ENCODE measurements around the gene ABTB1. TPM values are rescaled to one million over a fixed set of nuclear protein-coding genes. Genes with fewer than 3 reads are reported as not detected.

ABTB1 gene
- total RNA-seq, 2 donors from 2014 or later = 16.9 to 18.3 TPM

GRCh38 chr3:127670761-127671522 lies 1.8 kb upstream of the ABTB1 start:
- Mint-ChIP-seq H3K4me3 (peak overlapping the region; percentile 92), H3K27me3 (no peaks in the 10 kb centered on the region), H3K36me3 (no peaks in the 10 kb centered on the region), H3K9me3 (no peaks in the 10 kb centered on the region), H3K4me1 (ENCODE audit: low read depth in 2 of 2) (peaks cover 24 to 25% of the 10 kb centered on the region in 2 donors), H3K27ac (peak overlapping the region in 1 of 2 donors; percentile 43)
- ATAC-seq = no peak
- DNase-seq (ENCODE audit: low spot score) = no peak

GRCh38 chr3:127671523-127672428 lies 976 bp upstream of the ABTB1 start:
- Mint-ChIP-seq H3K9me3 (no peaks in the 10 kb centered on the region), H3K4me1 (ENCODE audit: low read depth in 2 of 2) (peaks cover 25 to 28% of the 10 kb centered on the region in 2 donors), H3K27me3 (no peaks in the 10 kb centered on the region), H3K27ac (peak overlapping the region; percentile 92 to 93), H3K4me3 (peak overlapping the region; percentile 92), H3K36me3 (no peaks in the 10 kb centered on the region)
- no peak for DNase-seq (ENCODE audit: low spot score)
- ATAC-seq = peak in 1 of 2 donors; percentile 18

DNA sequence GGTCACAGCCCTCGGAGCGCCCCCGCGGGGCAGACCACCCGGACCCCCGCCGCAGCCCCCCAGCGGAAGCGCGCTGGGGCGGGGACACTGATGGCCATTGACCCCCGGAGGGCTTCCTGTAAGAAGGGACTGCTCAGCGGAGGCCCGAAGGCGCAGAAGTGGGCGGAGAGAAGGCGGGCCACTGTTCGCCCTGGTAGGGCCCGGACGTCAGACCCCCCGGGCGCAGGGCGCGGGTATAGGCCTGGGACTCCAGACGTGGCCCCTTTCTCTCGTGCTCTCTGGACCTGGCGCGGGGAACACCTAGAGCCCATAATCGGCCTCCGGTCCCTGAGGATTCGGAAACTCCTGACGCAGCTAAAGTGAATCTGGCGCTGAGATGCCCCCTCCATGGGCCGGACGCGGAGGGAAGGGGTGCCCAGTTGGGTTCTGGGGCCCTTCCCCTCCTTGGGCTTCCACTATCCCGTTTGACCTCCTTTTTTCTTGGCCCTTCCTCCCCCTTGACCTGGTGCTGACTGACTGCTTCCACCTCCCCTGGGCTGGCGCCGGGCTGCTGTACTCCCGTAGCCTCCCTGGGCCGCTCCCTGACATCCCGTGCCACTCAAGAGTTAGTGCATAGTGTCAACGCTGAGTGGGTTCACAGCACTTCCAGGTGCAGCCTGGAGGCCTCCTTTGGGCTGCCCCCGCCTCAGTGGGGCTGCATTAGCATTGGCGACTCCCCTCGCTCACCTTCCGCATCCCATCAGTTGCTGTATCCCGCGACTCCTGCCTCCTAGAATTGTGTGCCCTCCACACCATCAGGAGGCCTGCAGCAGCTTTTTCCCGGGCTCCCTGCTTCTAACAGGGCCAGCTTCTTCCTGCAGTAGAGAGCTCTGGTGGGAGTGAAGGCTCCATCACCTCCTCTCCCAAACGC lies 694 bp downstream of the ABTB1 start:
- Mint-ChIP-seq H3K27ac (peak overlapping the region; percentile 57 to 82), H3K9me3 (no peaks in the 10 kb centered on the region), H3K36me3 (no peaks in the 10 kb centered on the region), H3K27me3 (no peaks in the 10 kb centered on the region), H3K4me3 (peak overlapping the region; percentile 82), H3K4me1 (ENCODE audit: low read depth in 2 of 2) (peaks cover 25 to 28% of the 10 kb centered on the region in 2 donors)
- ATAC-seq = peak; percentile 77 to 79
- DNase-seq (ENCODE audit: low spot score) = peak; percentile 83

- no peak for ATAC-seq
- H3K4me1 Mint-ChIP-seq (ENCODE audit: low read depth in 2 of 2) = peaks cover 25 to 28% of the 10 kb centered on the region in 2 donors
- DNase-seq (ENCODE audit: low spot score) = no peak
Measured at GRCh38 chr3:127674101-127674721, 1.5 kb downstream of the ABTB1 start.

DNA sequence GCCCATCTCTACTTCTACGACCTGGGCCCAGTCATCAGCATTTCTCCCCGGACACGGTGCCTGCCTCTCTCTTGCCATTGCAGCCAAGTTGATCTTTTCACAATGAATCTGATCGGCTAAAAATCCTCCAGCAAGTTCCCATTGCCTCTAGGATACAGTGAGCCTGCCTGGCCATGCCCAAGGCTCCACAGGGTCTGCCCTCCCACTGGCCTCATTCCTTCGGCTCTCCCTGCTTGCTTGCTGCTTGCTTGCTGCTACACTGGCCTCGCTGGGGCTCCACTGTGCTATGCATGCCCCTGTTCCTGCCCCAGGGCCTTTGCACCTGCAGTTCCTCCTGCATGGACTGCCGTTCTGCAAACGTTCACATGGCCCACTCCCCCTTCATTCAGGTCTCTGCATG lies 2.0 kb downstream of the ABTB1 start:
- ATAC-seq (no peak), DNase-seq (ENCODE audit: low spot score) (no peak)
- peak overlapping the region; percentile 82 for H3K4me3 Mint-ChIP-seq
- peak overlapping the region; percentile 69 to 82 for H3K27ac Mint-ChIP-seq
- H3K36me3 Mint-ChIP-seq = no peaks in the 10 kb centered on the region
- no peaks in the 10 kb centered on the region for H3K27me3 Mint-ChIP-seq
- H3K9me3 Mint-ChIP-seq = no peaks in the 10 kb centered on the region
- peaks cover 25 to 28% of the 10 kb centered on the region in 2 donors for H3K4me1 Mint-ChIP-seq (ENCODE audit: low read depth in 2 of 2)

More at GRCh38 chr3:127674101-127674721, 1.5 kb downstream of the ABTB1 start:
- Mint-ChIP-seq H3K4me3 (peak overlapping the region; percentile 82), H3K9me3 (no peaks in the 10 kb centered on the region), H3K27me3 (no peaks in the 10 kb centered on the region), H3K36me3 (no peaks in the 10 kb centered on the region), H3K27ac (peak overlapping the region; percentile 69 to 82)

DNA sequence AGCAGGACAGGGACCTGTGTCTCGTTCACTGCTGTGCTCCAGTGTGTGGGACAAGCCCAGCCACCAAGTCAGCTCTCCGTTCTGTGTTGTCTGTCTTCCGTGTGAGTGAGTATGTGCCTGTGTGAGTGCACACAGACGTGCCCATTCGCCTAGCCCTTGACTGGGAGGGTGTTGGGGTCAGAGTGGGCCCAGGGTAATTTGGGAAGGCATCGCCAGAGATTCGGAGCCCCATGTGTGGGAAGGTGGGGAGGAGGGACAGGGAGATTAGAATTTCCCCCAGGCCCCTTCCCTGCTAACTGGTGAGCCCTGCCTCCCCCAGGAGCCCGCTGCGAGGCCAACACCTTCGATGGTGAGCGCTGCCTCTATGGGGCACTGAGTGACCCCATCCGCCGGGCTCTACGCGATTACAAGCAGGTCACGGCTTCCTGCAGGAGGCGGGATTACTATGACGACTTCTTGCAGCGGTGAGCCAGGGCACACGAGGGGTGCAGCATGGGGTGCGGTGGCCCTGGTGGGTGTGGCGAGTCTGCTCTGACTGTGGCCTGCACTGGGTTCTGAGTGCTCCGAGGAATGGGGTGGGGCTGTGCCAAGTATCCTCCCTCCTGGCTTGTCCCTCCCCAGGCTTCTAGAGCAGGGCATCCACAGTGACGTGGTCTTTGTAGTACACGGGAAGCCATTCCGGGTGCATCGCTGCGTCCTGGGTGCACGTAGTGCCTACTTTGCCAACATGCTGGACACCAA lies 3.1 kb downstream of the ABTB1 start:
- Mint-ChIP-seq H3K27ac (no peak overlapping the region), H3K9me3 (no peaks in the 10 kb centered on the region), H3K4me1 (ENCODE audit: low read depth in 2 of 2) (peaks cover 25 to 28% of the 10 kb centered on the region in 2 donors), H3K4me3 (no peak overlapping the region), H3K27me3 (no peaks in the 10 kb centered on the region), H3K36me3 (no peaks in the 10 kb centered on the region)
- ATAC-seq = no peak
- no peak for DNase-seq (ENCODE audit: low spot score)

DNA sequence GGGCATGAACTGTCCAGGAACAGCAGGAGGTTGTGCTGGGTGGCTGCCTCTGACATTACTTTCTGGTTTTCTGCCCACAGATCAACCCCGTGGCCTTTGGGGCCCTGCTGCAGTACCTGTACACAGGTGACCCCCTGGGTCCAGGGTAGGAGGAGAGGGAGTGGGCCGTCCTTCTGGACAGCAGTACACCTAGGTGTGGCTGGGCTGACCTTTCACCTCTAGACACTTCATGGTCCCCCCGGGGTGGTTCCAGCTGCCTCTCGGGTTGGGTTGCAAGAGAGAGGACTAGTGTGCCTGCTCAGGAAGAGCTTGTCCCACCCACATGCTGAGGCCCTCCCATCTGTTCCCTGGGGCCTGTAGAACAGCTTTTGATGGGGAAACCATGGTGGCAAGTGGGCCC lies 3.7 kb downstream of the ABTB1 start:
- H3K4me1 Mint-ChIP-seq (ENCODE audit: low read depth in 2 of 2) = peaks cover 25 to 26% of the 10 kb centered on the region in 2 donors
- H3K27me3 Mint-ChIP-seq = no peaks in the 10 kb centered on the region
- no peak for DNase-seq (ENCODE audit: low spot score)
- H3K4me3 Mint-ChIP-seq = no peak overlapping the region
- H3K27ac Mint-ChIP-seq = no peak overlapping the region
- H3K9me3 Mint-ChIP-seq = no peaks in the 10 kb centered on the region
- H3K36me3 Mint-ChIP-seq = no peaks in the 10 kb centered on the region
- no peak for ATAC-seq

GRCh38 chr3:127676921-127677351 lies 4.2 kb downstream of the ABTB1 start:
- peak; percentile 35 for DNase-seq (ENCODE audit: low spot score)
- Mint-ChIP-seq H3K36me3 (no peaks in the 10 kb centered on the region), H3K4me3 (no peak overlapping the region), H3K4me1 (ENCODE audit: low read depth in 2 of 2) (peaks cover 22 to 23% of the 10 kb centered on the region in 2 donors), H3K27me3 (no peaks in the 10 kb centered on the region), H3K27ac (no peak overlapping the region), H3K9me3 (no peaks in the 10 kb centered on the region)
- no peak for ATAC-seq

GRCh38 chr3:127677541-127678314 lies 5.0 kb downstream of the ABTB1 start:
- Mint-ChIP-seq H3K4me3 (no peak overlapping the region), H3K27ac (no peak overlapping the region), H3K27me3 (no peaks in the 10 kb centered on the region), H3K4me1 (ENCODE audit: low read depth in 2 of 2) (peaks cover 20 to 22% of the 10 kb centered on the region in 2 donors), H3K36me3 (no peaks in the 10 kb centered on the region), H3K9me3 (no peaks in the 10 kb centered on the region)
- ATAC-seq (no peak), DNase-seq (ENCODE audit: low spot score) (peak; percentile 32)

- H3K27ac Mint-ChIP-seq = no peak overlapping the region
- ATAC-seq (no peak), DNase-seq (ENCODE audit: low spot score) (no peak)
- H3K4me3 Mint-ChIP-seq = no peak overlapping the region
- no peaks in the 10 kb centered on the region for H3K9me3 Mint-ChIP-seq
- H3K4me1 Mint-ChIP-seq (ENCODE audit: low read depth in 2 of 2) = peaks cover 20 to 22% of the 10 kb centered on the region in 2 donors
- no peaks in the 10 kb centered on the region for H3K27me3 Mint-ChIP-seq
- H3K36me3 Mint-ChIP-seq = no peaks in the 10 kb centered on the region
Measured at GRCh38 chr3:127678315-127678599, 5.5 kb downstream of the ABTB1 start.

DNA sequence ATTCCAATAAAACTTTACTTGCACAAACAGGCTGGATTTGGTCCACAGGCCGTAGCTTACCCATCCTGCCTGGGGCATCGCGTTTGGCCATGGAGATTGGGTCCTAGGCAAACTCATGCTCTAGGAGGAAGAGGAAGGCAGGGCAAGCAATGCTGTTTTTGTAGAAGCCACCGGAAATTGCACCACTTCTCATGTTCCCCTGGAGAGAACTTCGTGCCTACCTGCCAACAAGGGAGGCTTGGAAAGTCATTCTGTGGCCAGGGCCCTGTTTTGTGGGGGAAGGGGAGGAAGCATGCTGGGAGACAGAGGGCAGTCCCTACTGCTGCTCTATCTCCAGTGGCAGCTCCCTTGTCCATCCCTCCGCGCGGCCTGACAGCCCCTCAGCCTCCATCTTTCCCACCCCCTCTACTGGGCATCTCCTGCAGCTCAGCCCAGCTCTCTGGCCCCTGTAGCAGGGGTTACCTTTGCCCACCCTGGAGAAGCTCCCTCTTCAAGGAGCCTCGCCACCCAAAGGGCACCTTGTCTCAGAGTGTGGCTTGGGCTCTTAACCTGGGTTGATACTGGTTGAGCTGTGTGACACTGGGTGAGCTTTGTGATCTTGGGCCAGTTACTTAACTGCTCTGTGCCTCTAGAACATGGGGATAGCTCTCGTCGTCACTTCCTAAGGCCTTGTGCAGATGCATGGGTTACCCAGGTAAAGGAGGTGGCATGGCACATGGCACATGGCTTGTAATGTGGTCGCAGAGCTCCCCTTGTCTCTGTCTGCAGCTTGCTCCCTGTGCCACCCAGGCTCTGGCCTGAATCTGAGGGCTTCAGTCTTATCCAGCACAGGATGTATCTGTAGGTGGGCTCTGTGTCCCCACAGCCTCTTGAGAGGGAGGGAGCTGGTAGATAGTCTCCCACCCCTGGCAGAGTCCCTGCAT lies 6.1 kb downstream of the ABTB1 start:
- H3K9me3 Mint-ChIP-seq = no peaks in the 10 kb centered on the region
- no peaks in the 10 kb centered on the region for H3K36me3 Mint-ChIP-seq
- peaks cover 14 to 20% of the 10 kb centered on the region in 2 donors for H3K4me1 Mint-ChIP-seq (ENCODE audit: low read depth in 2 of 2)
- H3K4me3 Mint-ChIP-seq = no peak overlapping the region
- H3K27ac Mint-ChIP-seq = no peak overlapping the region
- DNase-seq (ENCODE audit: low spot score) (peak; percentile 35), ATAC-seq (no peak)
- no peaks in the 10 kb centered on the region for H3K27me3 Mint-ChIP-seq
